A673 (cell line): ENCODE measurements around the gene EYA4. TPM values are rescaled to one million over a fixed set of nuclear protein-coding genes. Genes with fewer than 3 reads are reported as not detected.
A peak's percentile ranks its signal among the peaks of the same experiment; 100 is the strongest.

Experiments
- BruUV-seq: library from RNA; stranded (reverse); fragments of 400-500 nt; replicated peaks from 2 replicates; lab custom pipeline; 2021; lab: Mats Ljungman, UMichigan
- CTCF ChIA-PET: fragments of 300-600 bp; sonication (Branson Sonifier 250); formaldehyde crosslinking; loops from one replicate; lab custom pipeline; 2022; ENCODE audit warnings: antibody characterized with exemption; lab: Charles Lee
- POLR2A ChIA-PET: fragments of 300-600 bp; sonication (Branson Sonifier 250); formaldehyde crosslinking; loops from one replicate; lab custom pipeline; 2022; ENCODE audit warnings: antibody characterized with exemption; ENCODE audit not compliant: low non-redundant PET; lab: Charles Lee
- DNase-seq: peaks from one replicate; pipeline ENCODE4 v3.0.0-alpha.2; 2015; ENCODE audit warnings: low spot score
- H3K27ac ChIP-seq: fragments of 200-600 bp; sonication (generic); 2 replicates; pipeline ENCODE4 v1.5.1; 2016; ENCODE audit warnings: mixed run types, low read depth, mild to moderate bottlenecking, mixed read lengths, antibody characterized with exemption, low read length; ENCODE audit not compliant: poor library complexity, severe bottlenecking
- H3K27me3 ChIP-seq: fragments of 200-600 bp; sonication (generic); replicated peaks from 2 replicates; pipeline ENCODE4 v1.6.1; 2017; ENCODE audit warnings: mixed run types, low read depth, mild to moderate bottlenecking, mixed read lengths, antibody characterized with exemption, low read length; ENCODE audit not compliant: insufficient read depth, poor library complexity
- H3K36me3 ChIP-seq: fragments of 200-600 bp; sonication (generic); 2 replicates; pipeline ENCODE4 v1.6.1; 2016; ENCODE audit warnings: mixed run types, mild to moderate bottlenecking, mixed read lengths, antibody characterized with exemption, low read length; ENCODE audit not compliant: insufficient read depth, poor library complexity, severe bottlenecking
- H3K4me1 ChIP-seq: fragments of 200-600 bp; sonication (generic); 2 replicates; pipeline ENCODE4 v1.6.1; 2017; ENCODE audit warnings: mixed run types, mild to moderate bottlenecking, mixed read lengths, antibody characterized with exemption, low read length; ENCODE audit not compliant: insufficient read depth, poor library complexity, severe bottlenecking
- H3K4me3 ChIP-seq: fragments of 200-600 bp; sonication (generic); 2 replicates; pipeline ENCODE4 v1.5.1; 2016; ENCODE audit warnings: low read depth, mixed run types, mild to moderate bottlenecking, mixed read lengths, low read length; ENCODE audit not compliant: poor library complexity, severe bottlenecking
- H3K9me3 ChIP-seq: fragments of 200-600 bp; sonication (generic); 2 replicates; pipeline ENCODE4 v1.6.1; 2016; ENCODE audit warnings: mixed run types, low read depth, mild to moderate bottlenecking, mixed read lengths, antibody characterized with exemption, low read length; ENCODE audit not compliant: poor library complexity, severe bottlenecking
- CTCF ChIP-seq: fragments of 300-800, 200-600 bp; sonication (generic); conservative IDR thresholded peaks from 2 replicates; pipeline ENCODE4 v1.5.1; 2017; ENCODE audit warnings: low read depth, mild to moderate bottlenecking, antibody characterized with exemption, low read length, moderate library complexity, mixed read lengths
- EZH2 ChIP-seq: fragments of 200-600 bp; sonication (generic); IDR thresholded peaks from 2 replicates; pipeline ENCODE4 v1.6.1; 2017; ENCODE audit warnings: borderline replicate concordance, low read depth, mild to moderate bottlenecking, mixed read lengths, antibody characterized with exemption, low read length; ENCODE audit not compliant: poor library complexity, severe bottlenecking
- intact Hi-C: fragments of 100-400 bp; cut with micrococcal nuclease; formaldehyde crosslinking; loops from one replicate; pipeline ENCODE4 v1.10.0; 2022; ENCODE audit not compliant: unreplicated experiment
- total RNA-seq: library from RNA; stranded (reverse); gene quantifications from 2 replicates; pipeline ENCODE4 v1.2.3, GENCODE V29; 2021

The EYA4 gene
- total RNA-seq, 1 experiment from 2014 or later: 1.3 TPM

GRCh38 chr6:133430530-133430929 lies 189.4 kb downstream of the EYA4 start:
- POLR2A ChIA-PET: no interaction called here
- TF ChIP-seq CTCF (no peak), EZH2 (no peak)
- no peaks in the 10 kb centered on the region for H3K9me3 ChIP-seq

GRCh38 chr6:133431031-133431430 lies 189.9 kb downstream of the EYA4 start:
- H3K36me3 ChIP-seq: no peaks in the 10 kb centered on the region

More at GRCh38 chr6:133430530-133430929, 189.4 kb downstream of the EYA4 start:
- CTCF ChIA-PET: no interaction called here
- Histone ChIP-seq H3K27me3 (no peaks in the 10 kb centered on the region), H3K4me1 (peaks cover 17% of the 10 kb centered on the region), H3K4me3 (no peak overlapping the region), H3K27ac (no peak overlapping the region), H3K36me3 (no peaks in the 10 kb centered on the region)
- intact Hi-C loops: no loop called here
- DNase-seq: no peak
- BruUV-seq: no TSS peak

DNA sequence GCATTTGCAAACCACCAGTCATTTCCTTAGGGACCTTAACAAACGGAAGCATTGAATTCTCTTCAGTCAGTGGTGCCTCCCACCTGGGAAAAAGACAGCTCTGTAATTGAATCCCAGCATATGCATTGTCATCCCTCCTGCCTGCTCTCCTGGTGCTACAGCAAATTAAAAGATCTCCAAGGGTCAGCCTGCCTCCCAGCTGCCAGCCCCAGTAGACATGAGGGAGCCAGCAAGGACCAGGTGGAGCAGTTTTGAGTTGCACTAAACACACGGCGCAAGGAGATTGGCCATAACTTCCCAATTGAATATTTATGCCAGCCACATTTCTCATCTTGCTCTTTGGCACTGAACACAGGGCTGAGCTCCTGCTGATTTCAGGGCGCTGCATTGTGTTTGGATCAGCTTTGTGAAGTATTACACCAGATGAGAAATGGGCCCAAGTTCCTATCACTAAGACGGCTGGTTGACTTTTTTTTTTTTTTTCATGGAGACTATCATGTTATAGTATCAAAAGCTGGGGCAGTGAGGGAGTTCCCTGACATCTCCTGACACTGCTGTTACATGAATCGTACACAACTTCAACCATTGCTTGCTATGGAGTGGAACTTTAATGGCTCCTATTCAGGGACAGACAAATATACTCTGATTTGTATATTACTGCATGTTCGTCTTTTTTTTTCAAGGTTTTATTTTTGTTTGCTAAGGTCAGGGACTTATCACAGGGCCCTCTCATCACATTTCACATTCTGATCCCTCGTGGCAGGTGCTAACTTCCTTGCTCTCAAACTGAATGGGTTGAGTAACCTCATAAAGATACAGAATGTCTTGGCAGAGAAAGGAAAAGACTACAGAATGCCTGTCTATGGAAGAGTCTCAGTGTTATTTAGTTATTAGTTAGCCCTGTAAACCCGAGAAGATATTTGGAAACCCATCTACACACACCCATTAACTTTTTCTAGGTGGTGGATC lies 191.1 kb downstream of the EYA4 start:
- no peak for TF ChIP-seq EZH2
- TF ChIP-seq CTCF: no peak
- no peaks in the 10 kb centered on the region for H3K36me3 ChIP-seq
- H3K27me3 ChIP-seq: no peaks in the 10 kb centered on the region
- peak overlapping the region; percentile 31 for H3K27ac ChIP-seq
- POLR2A ChIA-PET: no interaction called here
- CTCF ChIA-PET: interaction anchor here (0.7 kb wide), 1 partner anchor 26 kb away, joined by 13 read pairs; no protein-coding TSS in a partner anchor
- no peak overlapping the region for H3K4me3 ChIP-seq
- H3K9me3 ChIP-seq: no peaks in the 10 kb centered on the region
- no TSS peak for BruUV-seq
- peak; percentile 66 for DNase-seq
- H3K4me1 ChIP-seq: peaks cover 17% of the 10 kb centered on the region
- intact Hi-C loops: no loop called here

More at GRCh38 chr6:133431031-133431430, 189.9 kb downstream of the EYA4 start:
- ChIA-PET POLR2A (no interaction called here), CTCF (no interaction called here)
- DNase-seq: no peak
- no peak overlapping the region for H3K4me3 ChIP-seq
- BruUV-seq: no TSS peak
- H3K9me3 ChIP-seq: no peaks in the 10 kb centered on the region
- H3K4me1 ChIP-seq: peaks cover 17% of the 10 kb centered on the region
- H3K27me3 ChIP-seq: no peaks in the 10 kb centered on the region
- intact Hi-C loops: no loop called here
- no peak overlapping the region for H3K27ac ChIP-seq
- TF ChIP-seq EZH2: no peak
- TF ChIP-seq CTCF: no peak
